Measurements from ENCODE around the gene PPP5C. TPM values are rescaled to one million over a fixed set of nuclear protein-coding genes. Genes with fewer than 3 reads are reported as not detected.

PPP5C gene
- total RNA-seq, 3 donors from 2014 or later, result 55.3 to 71.6 (median 59.4) TPM

DNA sequence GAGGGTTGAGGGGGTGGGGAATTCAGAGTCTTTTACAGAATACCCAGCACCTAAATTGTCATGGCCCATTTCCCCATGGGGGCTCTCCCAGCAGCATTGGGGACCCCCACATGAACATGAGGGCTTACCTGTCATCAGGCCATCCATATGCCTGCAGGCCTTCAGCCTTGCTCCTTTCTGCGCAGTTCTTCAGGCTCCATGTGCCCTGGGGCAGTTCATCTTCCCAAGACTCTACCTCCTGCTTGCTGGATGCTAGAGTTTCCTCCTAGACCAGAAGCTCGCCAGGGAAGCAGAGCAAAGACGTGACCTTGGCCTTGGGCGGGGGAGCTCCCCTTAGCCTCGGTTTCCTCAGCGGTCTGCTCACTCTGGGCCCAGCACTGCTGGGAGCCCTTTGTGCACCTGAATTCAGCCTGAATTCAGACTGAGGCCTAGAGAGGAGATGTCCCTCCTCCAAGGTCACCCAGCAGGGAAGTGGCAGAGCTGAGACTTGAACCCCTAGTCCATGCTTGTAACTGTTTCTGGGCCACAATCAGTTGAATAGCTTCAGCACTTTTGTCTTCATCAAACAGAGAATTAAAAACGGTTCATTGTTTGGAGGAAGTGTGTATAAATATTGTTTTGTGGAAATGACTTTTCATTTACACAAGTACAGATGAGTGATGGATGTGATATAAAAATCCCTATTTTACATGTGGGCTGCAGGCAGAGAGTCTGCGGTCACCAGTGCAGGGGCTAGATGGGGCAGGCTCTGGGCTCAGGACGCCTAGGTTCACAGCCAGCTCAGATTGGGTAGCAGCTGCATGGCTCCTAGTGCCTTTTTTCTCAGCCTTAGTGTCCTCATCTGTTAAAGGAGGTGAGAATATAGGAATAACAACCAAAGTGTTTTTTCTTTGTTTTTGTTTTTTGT lies 9.5 kb downstream of the PPP5C start:
- no peak for DNase-seq
- Histone ChIP-seq H3K4me3 (no peak overlapping the region), H3K36me3 (ENCODE audit: low read depth) (no peaks in the 10 kb centered on the region), H3K9me3 (no peaks in the 10 kb centered on the region), H3K4me1 (ENCODE audit: low read depth) (peaks cover 5% of the 10 kb centered on the region)
- TF ChIP-seq, protein P1, sequence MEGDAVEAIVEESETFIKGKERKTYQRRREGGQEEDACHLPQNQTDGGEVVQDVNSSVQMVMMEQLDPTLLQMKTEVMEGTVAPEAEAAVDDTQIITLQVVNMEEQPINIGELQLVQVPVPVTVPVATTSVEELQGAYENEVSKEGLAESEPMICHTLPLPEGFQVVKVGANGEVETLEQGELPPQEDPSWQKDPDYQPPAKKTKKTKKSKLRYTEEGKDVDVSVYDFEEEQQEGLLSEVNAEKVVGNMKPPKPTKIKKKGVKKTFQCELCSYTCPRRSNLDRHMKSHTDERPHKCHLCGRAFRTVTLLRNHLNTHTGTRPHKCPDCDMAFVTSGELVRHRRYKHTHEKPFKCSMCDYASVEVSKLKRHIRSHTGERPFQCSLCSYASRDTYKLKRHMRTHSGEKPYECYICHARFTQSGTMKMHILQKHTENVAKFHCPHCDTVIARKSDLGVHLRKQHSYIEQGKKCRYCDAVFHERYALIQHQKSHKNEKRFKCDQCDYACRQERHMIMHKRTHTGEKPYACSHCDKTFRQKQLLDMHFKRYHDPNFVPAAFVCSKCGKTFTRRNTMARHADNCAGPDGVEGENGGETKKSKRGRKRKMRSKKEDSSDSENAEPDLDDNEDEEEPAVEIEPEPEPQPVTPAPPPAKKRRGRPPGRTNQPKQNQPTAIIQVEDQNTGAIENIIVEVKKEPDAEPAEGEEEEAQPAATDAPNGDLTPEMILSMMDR (IDR thresholded peaks at IDR 0.05), result no peak
- intact Hi-C loops (cut with DNase I, micrococcal nuclease), result no loop called here
- no peak for ATAC-seq

DNA sequence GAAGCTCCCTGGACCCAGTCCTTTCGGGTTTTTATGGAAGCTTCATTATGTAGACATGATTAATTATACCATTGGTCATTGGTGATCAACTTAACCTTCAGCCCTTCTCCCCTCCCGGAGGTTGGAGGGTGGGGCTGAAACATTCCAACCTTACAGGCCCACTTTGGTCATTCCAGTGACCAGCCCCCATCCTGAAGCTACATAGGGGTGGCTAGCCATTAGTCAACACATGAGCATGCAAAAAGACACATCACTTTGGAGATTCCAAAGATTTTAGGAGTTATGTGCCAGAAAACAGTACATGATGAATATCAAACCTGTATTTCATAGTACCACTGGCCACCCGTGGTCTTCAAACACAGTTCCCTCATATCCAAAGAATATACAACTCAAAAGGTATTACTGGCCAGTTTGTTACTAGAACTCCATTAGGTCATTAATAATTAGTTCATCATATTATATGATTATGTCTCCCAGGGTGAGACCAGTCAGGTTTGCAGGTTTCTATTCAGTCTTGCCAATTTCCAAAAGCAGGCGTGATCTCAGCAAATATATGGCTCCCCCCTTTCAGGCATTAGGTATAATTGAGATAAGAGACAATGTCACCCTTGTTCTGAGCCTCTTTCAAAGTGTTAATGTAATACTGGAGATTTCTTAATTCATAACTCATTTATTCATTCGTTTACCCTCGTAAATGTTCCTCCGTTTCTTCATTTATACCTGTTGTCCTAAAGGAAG lies 11.1 kb downstream of the PPP5C start:
- no peak overlapping the region for H3K4me3 ChIP-seq
- DNase-seq (no peak), ATAC-seq (no peak)
- no peaks in the 10 kb centered on the region for H3K4me1 ChIP-seq (ENCODE audit: low read depth)
- H3K9me3 ChIP-seq, result no peaks in the 10 kb centered on the region
- no peaks in the 10 kb centered on the region for H3K36me3 ChIP-seq (ENCODE audit: low read depth)
- intact Hi-C loops (cut with DNase I, micrococcal nuclease), result no loop called here
- TF ChIP-seq, protein P1 (IDR thresholded peaks at IDR 0.05), result no peak

DNA sequence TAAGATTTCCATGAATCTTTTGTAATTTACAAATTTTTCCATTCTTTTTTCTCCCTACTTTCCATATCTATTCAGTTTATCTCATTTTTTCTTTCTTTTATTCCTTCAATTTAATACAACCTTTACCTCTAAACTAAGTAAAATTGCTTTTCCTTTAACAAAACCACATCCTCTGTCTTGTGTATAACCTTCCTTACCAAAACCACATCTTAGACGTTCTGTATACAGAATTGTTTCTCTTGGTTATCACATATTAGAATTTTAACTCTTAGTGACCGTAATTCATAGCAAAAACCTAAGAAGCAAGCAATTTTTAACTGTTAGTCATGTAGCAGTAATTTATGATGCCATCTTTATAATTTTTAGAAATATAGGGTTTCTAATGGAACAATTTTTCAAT lies 15.0 kb downstream of the PPP5C start:
- Histone ChIP-seq H3K4me1 (ENCODE audit: low read depth) (no peaks in the 10 kb centered on the region), H3K4me3 (no peak overlapping the region), H3K36me3 (ENCODE audit: low read depth) (no peaks in the 10 kb centered on the region), H3K9me3 (no peaks in the 10 kb centered on the region)
- intact Hi-C loops (cut with DNase I, micrococcal nuclease), result no loop called here
- TF ChIP-seq, protein P1 (IDR thresholded peaks at IDR 0.05), result no peak
- DNase-seq (no peak), ATAC-seq (no peak)

DNA sequence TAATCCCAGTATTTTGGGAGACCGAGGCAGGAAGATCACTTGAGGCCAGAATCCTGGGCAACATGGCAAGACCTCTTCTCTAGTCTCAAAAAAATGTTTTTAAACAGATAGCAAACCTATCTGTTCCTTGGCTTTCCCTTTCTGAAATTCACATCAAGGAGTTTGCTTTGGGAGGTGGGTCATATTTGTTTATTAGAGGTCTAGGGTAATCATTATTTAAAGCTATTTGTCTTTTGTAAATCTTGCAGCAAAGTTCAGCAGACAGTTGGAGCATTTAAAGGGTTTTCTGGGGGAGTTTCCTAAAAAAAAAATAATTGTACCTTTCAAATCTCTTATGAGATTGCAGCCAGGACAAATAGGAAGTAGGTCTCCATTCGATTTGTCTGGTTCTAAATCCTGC lies 17.5 kb downstream of the PPP5C start:
- no peaks in the 10 kb centered on the region for H3K9me3 ChIP-seq
- no peaks in the 10 kb centered on the region for H3K36me3 ChIP-seq (ENCODE audit: low read depth)
- TF ChIP-seq, protein P1 (IDR thresholded peaks at IDR 0.05), result no peak
- DNase-seq (no peak), ATAC-seq (no peak)
- H3K4me1 ChIP-seq (ENCODE audit: low read depth), result no peaks in the 10 kb centered on the region
- no peak overlapping the region for H3K4me3 ChIP-seq
- intact Hi-C loops (cut with DNase I, micrococcal nuclease), result no loop called here

DNA sequence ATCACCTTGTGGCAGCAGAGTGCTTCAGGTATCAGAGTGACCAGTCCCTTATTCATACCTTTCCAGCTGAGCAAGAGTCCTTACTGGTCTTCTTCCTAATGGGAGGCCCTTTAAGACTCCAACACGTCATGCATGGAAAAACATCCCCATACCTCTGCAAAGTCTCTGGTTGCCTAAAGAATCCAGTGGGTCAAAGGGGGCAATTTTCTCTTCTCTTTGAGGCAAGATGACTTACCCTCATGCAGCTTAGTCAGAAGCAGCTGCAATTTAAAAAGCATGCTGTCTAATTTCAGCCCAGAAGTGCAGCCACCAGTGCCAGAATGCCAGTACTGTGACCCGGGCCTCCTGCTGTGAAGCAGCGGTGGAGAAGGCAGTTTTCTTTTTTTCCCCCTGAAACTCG lies 18.7 kb downstream of the PPP5C start:
- H3K9me3 ChIP-seq, result no peaks in the 10 kb centered on the region
- no peaks in the 10 kb centered on the region for H3K36me3 ChIP-seq (ENCODE audit: low read depth)
- TF ChIP-seq, protein P1 (IDR thresholded peaks at IDR 0.05), result no peak
- ATAC-seq (no peak), DNase-seq (no peak)
- no peak overlapping the region for H3K4me3 ChIP-seq
- intact Hi-C loops (cut with DNase I, micrococcal nuclease), result no loop called here
- H3K4me1 ChIP-seq (ENCODE audit: low read depth), result no peaks in the 10 kb centered on the region

Data from mucosa of descending colon (tissue), 3 donors.